Thymus (tissue), 11 donors: ENCODE measurements around the gene ARIH1. TPM values are rescaled to one million over a fixed set of nuclear protein-coding genes. Genes with fewer than 3 reads are reported as not detected.
"Not testable (repeated sequence)": the region's sequence is repeated elsewhere in the genome, so short reads cannot be mapped to it uniquely, and the experiment has no call there.

ENCODE experiments used
- DNase-seq, 9 donors: peaks; one replicate each; pipeline ENCODE4 v3.0.0-alpha.2; 2013; ENCODE audit warnings: low spot score in 9 of 9, low read depth in 6 of 9, missing footprints in 1 of 9
- H3K27ac ChIP-seq, 2 donors: one replicate each; pipeline ENCODE4 v1.5.1; 2013; ENCODE audit warnings: control low read depth in 1 of 2, low read depth in 1 of 2, low read length in 1 of 2, mild to moderate bottlenecking in 1 of 2, moderate library complexity in 1 of 2
- H3K27me3 ChIP-seq, 2 donors: one replicate each; pipeline ENCODE4 v1.5.1; 2013; ENCODE audit warnings: low read length in 1 of 2; ENCODE audit not compliant: control insufficient read depth in 2 of 2, insufficient read depth in 1 of 2
- H3K36me3 ChIP-seq, 2 donors: one replicate each; pipeline ENCODE4 v1.5.1; 2013; ENCODE audit warnings: low read length in 1 of 2, mild to moderate bottlenecking in 1 of 2, moderate library complexity in 1 of 2; ENCODE audit not compliant: control insufficient read depth in 2 of 2, insufficient read depth in 2 of 2
- H3K4me1 ChIP-seq, 2 donors: one replicate each; pipeline ENCODE4 v1.5.1; 2013; ENCODE audit warnings: low read length in 2 of 2; ENCODE audit not compliant: control insufficient read depth in 2 of 2, insufficient read depth in 2 of 2
- H3K4me3 ChIP-seq, 2 donors: one replicate each; pipeline ENCODE4 v1.5.1; 2013; ENCODE audit warnings: low read length in 2 of 2, control low read depth in 1 of 2, mild to moderate bottlenecking in 1 of 2
- H3K9me3 ChIP-seq, 2 donors: one replicate each; pipeline ENCODE4 v1.5.1; 2013; ENCODE audit warnings: low read length in 1 of 2, mild to moderate bottlenecking in 1 of 2; ENCODE audit not compliant: control insufficient read depth in 2 of 2, insufficient read depth in 1 of 2
- WGBS: extraction: QIAGEN DNeasy Blood & Tissue Kit; methylation state at CpG from one replicate; pipeline ENCODE4 v1.1.7; 2013; 5-methylcytosine and 5-hydroxymethylcytosine counted together
- polyA plus RNA-seq: library from polyadenylated mRNA; stranded (reverse); fragments of 200-250 nt; gene quantifications from one replicate; pipeline ENCODE4 v1.2.3, GENCODE V29; 2013
- total RNA-seq: library from RNA; stranded (reverse); fragments of 120-200 nt; gene quantifications from one replicate; pipeline ENCODE4 v1.2.4, GENCODE V29; 2013
- donor health status: healthy.

Gene ARIH1
- total and polyA plus RNA-seq, 2 donors, result 32.0 to 41.9 TPM

- not testable (repeated sequence) for DNase-seq, H3K9me3 ChIP-seq, H3K36me3 ChIP-seq, H3K4me1 ChIP-seq, H3K27me3 ChIP-seq, H3K27ac ChIP-seq, H3K4me3 ChIP-seq
- WGBS, result 90% methylated on average over 8 of the region's 10 CpGs
Measured at GRCh38 chr15:72648631-72649253, 174.6 kb downstream of the ARIH1 start.

Other genes with a start within 250 kb of the ARIH1 start
- 452 TPM for gene PKM, start 243.1 kb upstream of the ARIH1 start, total RNA-seq
- gene PKM, start 243.1 kb upstream of the ARIH1 start, polyA plus RNA-seq, result 199 TPM
- 40.5 TPM for gene PARP6, start 201.8 kb upstream of the ARIH1 start, total RNA-seq
- gene PARP6, start 201.8 kb upstream of the ARIH1 start, polyA plus RNA-seq, result 125 TPM
- 0.99 TPM for gene CELF6, start 154.2 kb upstream of the ARIH1 start, total RNA-seq
- 17.7 TPM for gene CELF6, start 154.2 kb upstream of the ARIH1 start, polyA plus RNA-seq
- gene HEXA, start 98.3 kb upstream of the ARIH1 start, total RNA-seq, result 60.5 TPM
- 101 TPM for gene HEXA, start 98.3 kb upstream of the ARIH1 start, polyA plus RNA-seq
- gene TMEM202, start 76.0 kb upstream of the ARIH1 start, total RNA-seq, result not detected
- not detected for gene TMEM202, start 76.0 kb upstream of the ARIH1 start, polyA plus RNA-seq
- not detected for gene GOLGA6B, start 180.4 kb downstream of the ARIH1 start, total RNA-seq
- gene GOLGA6B, start 180.4 kb downstream of the ARIH1 start, polyA plus RNA-seq, result not detected
- 0.09 TPM for gene HIGD2B, start 211.9 kb downstream of the ARIH1 start, total RNA-seq
- gene HIGD2B, start 211.9 kb downstream of the ARIH1 start, polyA plus RNA-seq, result 0.02 TPM
- gene BBS4, start 211.9 kb downstream of the ARIH1 start, total RNA-seq, result 15.7 TPM
- 20.7 TPM for gene BBS4, start 211.9 kb downstream of the ARIH1 start, polyA plus RNA-seq